AG09309 (cell line): ENCODE results near the gene BPIFB2.

Experiments
- DNase-seq: peaks from one replicate; pipeline ENCODE4 v3.0.0-alpha.2; 2010; ENCODE audit warnings: low read depth
- H3K4me3 ChIP-seq: 2 replicates; pipeline ENCODE4 v1.5.1; 2011; ENCODE audit warnings: mild to moderate bottlenecking, low read depth, low read length, moderate library complexity; ENCODE audit not compliant: control insufficient read depth
- TF ChIP-seq, protein P1 (sequence below): IDR thresholded peaks from 2 replicates; pipeline ENCODE4 v1.5.1; 2011; ENCODE audit warnings: mild to moderate bottlenecking, low read depth, low read length, inconsistent platforms; ENCODE audit not compliant: insufficient read depth, control insufficient read depth; ENCODE audit errors: missing control alignments

BPIFB2 gene

DNA sequence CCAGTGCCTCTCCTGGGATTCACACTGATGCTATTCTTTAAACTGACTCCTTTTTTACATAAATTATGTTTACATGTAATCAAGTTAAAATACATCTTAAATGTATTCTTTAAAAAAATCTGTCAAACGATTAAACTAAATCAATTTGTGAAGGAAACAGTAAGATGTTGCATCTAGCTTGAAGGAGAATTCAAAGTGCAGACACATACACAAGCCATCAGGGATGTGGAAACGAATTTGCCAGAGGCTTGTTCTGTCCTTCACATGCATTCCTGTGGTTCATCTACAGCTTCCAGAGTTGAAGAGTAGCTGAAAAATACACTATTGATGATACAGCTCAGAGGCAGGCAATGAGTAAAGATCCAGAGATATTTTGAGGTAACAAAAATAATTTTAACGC is 38.9 kb downstream of the BPIFB2 start:
- DNase-seq, result no peak
- no peak overlapping the region for H3K4me3 ChIP-seq
- TF ChIP-seq, protein P1, sequence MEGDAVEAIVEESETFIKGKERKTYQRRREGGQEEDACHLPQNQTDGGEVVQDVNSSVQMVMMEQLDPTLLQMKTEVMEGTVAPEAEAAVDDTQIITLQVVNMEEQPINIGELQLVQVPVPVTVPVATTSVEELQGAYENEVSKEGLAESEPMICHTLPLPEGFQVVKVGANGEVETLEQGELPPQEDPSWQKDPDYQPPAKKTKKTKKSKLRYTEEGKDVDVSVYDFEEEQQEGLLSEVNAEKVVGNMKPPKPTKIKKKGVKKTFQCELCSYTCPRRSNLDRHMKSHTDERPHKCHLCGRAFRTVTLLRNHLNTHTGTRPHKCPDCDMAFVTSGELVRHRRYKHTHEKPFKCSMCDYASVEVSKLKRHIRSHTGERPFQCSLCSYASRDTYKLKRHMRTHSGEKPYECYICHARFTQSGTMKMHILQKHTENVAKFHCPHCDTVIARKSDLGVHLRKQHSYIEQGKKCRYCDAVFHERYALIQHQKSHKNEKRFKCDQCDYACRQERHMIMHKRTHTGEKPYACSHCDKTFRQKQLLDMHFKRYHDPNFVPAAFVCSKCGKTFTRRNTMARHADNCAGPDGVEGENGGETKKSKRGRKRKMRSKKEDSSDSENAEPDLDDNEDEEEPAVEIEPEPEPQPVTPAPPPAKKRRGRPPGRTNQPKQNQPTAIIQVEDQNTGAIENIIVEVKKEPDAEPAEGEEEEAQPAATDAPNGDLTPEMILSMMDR, result no peak

DNA sequence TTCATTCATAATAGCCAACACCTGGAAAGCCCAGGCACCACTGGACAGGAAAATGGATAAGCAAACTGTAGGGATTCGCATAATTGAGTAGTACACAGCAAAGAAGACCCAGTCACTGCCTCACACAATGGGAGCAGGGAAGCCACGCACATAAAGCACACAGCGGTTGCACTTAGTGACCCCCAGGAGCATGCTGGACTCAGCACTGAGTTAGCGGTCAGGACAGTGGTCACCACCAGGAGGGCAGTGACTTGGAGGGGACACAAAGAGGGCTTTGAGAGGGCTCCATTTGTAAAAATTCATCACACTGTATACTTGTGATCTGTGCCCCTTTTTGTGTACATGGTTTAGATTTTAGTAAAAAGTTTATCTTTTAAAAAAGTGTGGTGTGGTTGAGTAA is 43.8 kb downstream of the BPIFB2 start:
- no peak for DNase-seq
- TF ChIP-seq, protein P1, result no peak
- no peak overlapping the region for H3K4me3 ChIP-seq

DNA sequence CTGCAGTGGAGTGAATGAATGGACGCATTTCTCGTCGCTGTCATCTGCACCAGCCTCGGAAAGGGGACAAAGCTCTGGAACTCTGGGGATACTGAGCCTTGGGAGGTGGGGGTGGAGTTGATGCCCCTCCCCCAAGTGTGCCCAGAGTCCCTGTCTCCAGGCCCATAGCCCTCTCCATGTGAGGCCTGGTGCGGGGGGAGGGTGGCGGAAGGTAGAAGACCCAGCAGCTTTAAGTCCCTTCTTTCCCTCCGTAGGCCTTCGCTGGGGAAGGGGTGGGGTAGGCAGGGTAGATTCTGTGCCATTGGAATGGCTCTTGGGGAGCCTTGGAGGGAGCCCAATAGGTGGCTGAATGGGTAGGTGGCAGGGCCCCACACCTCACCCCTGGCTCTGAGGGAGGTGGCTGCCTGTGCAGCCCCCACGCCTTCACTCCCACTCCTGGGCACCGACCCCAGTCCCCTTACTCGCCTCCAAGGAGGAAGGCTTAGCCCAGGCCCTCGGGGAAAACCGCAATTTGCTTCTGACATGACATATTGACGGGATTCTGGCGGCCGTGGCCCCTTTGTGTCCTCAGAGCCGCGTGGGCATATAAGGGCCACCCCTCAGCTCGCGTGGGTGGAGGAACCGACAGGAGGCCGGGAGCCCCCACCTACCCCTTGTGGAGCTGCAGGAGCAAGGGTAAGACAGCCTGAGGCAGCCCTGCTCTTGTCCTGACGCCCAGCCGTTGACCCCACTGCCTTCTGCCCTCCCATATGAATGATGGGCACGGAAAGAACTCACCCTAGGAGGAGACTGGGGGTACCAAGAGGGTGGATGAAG is 46.0 kb downstream of the BPIFB2 start, which contains the start of gene BPIFB3:
Gene BPIFB3, plus strand, starts transcription at position 613 of the 816 bp plus-strand sequence. CDS start 1,533 bp downstream, outside the sequence.
- TF ChIP-seq, protein P1, result no peak
- no peak within 1 kb of the TSS for H3K4me3 ChIP-seq
- no peak for DNase-seq

DNA sequence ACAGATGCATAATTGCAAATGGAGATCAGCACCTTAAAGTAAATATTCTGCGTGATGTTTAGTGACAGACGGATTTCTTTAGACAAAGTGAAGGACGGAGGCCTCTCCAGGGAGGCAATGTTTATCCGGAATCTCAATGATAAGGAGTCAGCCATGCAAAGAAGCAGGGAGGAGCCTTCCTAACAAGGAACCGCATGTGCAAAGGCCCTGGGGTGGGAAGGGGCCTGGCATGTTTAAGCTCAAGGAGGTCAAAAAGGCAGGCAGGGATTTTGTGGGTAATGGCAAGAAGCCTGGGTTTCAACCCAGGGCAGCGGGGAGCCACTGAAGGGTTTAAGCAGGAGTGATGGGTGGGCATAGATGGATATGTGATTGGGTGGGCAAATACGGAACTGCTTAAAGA is 46.9 kb downstream of the BPIFB2 start:
- TF ChIP-seq, protein P1, result no peak
- no peak for DNase-seq
- H3K4me3 ChIP-seq, result no peak overlapping the region

DNA sequence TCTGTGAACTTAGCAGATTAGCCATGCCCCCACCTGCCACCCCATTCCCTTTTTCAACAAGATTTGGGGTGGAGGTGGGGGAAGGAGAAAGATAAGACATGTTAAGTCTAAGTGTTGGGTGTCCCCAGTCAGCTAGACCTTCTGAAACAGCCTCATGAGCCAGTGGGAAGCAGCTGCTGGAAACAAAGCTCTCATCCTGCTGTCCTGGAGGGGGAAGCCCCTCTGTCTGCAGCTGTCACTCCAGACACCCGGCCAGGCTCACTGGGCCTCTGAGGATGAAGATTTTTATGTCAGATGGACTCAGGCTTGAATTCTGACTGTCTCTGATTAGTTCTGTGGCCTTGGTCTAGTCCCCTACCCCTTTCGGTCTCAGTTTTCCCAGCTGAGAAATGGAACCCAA is 47.3 kb downstream of the BPIFB2 start:
- no peak overlapping the region for H3K4me3 ChIP-seq
- TF ChIP-seq, protein P1, result no peak

DNA sequence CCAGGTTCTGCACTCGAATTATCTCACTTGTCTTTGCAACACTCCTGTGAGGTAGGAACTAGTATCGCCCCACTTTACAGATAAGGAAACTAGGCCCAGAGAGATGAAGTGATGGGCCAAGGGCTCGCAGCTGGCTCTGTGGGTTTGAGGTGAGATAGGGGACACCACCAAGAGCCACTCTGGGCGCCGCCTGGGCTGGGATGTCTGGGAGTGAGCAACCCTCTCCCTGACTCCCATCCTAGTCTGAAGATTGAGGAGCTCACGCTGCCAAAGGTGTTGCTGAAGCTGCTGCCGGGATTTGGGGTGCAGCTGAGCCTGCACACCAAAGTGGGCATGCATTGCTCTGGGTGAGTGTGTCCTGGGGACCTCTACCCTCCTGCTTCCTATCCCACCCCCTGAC is 51.6 kb downstream of the BPIFB2 start:
- no peak overlapping the region for H3K4me3 ChIP-seq
- TF ChIP-seq, protein P1, result no peak
- no peak for DNase-seq

More for the DNA sequence above, 47.3 kb downstream of the BPIFB2 start:
- no peak for DNase-seq
